Measurements from ENCODE around the gene ARHGEF25. TPM values are rescaled to one million over a fixed set of nuclear protein-coding genes. Genes with fewer than 3 reads are reported as not detected.

The ARHGEF25 gene
- total and polyA plus RNA-seq, 2 of the 13 experiments (the other 11 are each of a cell fraction or from before 2014, with no cell fraction given) = 11.5 to 12.5 TPM

GRCh38 chr12:57575771-57576612 lies 35.2 kb upstream of the ARHGEF25 start (continued):
- TF ChIP-seq ZNF138 (CRISPR knock-in tag; IDR thresholded peaks at IDR 0.05; ENCODE audit: low read depth) = peak; percentile 41; the same call in 1 of the 2 replicates
- TF ChIP-seq SOX13 (IDR thresholded peaks at IDR 0.05) = no peak
- TF ChIP-seq SOX13 (CRISPR knock-in tag; conservative IDR thresholded peaks at IDR 0.05 in 1 of 2, IDR thresholded peaks at IDR 0.05 in 1 of 2) = peak in 1 of 2 experiments; percentile 62; a peak in 2 of 4 replicates
- TF ChIP-seq NFE2L1 (CRISPR knock-in tag; IDR thresholded peaks at IDR 0.05; ENCODE audit: borderline replicate concordance) = no peak
- no peak for TF ChIP-seq HBP1 (CRISPR knock-in tag; IDR thresholded peaks at IDR 0.05; ENCODE audit: low read depth)
- TF ChIP-seq ZNF124 (CRISPR knock-in tag; IDR thresholded peaks at IDR 0.05) = 0 out of 2 replicates have a peak, but pooled peaks have one; percentile 63
- peak; percentile 44; the same call in 1 of the 2 replicates for TF ChIP-seq GATA4 (IDR thresholded peaks at IDR 0.05; ENCODE audit: borderline replicate concordance, low read depth)
- TF ChIP-seq FOXO1 (CRISPR knock-in tag; IDR thresholded peaks at IDR 0.05) = no peak; the same call in 1 of the 2 replicates
- peak; percentile 41; the same call in 1 of the 2 replicates for TF ChIP-seq TFDP2 (CRISPR knock-in tag; IDR thresholded peaks at IDR 0.05)
- TF ChIP-seq SIX4 (CRISPR knock-in tag; IDR thresholded peaks at IDR 0.05) = no peak
- peak; percentile 36; the same call in 1 of the 2 replicates for TF ChIP-seq DMAP1 (CRISPR knock-in tag; IDR thresholded peaks at IDR 0.05)
- peak; percentile 83 for TF ChIP-seq ZNF121 (CRISPR knock-in tag; IDR thresholded peaks at IDR 0.05)
- TF ChIP-seq CENPT (CRISPR knock-in tag; IDR thresholded peaks at IDR 0.05; ENCODE audit: low read depth) = no peak
- peak; percentile 89 for TF ChIP-seq TFAP4 (IDR thresholded peaks at IDR 0.05; ENCODE audit: borderline replicate concordance, low read depth)
- TF ChIP-seq RFXAP (CRISPR knock-in tag; IDR thresholded peaks at IDR 0.05; ENCODE audit: borderline replicate concordance) = 0 out of 2 replicates have a peak, but pooled peaks have one; percentile 35
- peak; percentile 61; the same call in 1 of the 2 replicates for TF ChIP-seq FOXK1 (CRISPR knock-in tag; IDR thresholded peaks at IDR 0.05; ENCODE audit: borderline replicate concordance, low read depth)
- no peak for TF ChIP-seq HHEX (CRISPR knock-in tag; IDR thresholded peaks at IDR 0.05)
- TF ChIP-seq CBFB (CRISPR knock-in tag; IDR thresholded peaks at IDR 0.05) = no peak
- peak; percentile 65 for TF ChIP-seq SP5 (CRISPR knock-in tag; IDR thresholded peaks at IDR 0.05; ENCODE audit: borderline replicate concordance, low read depth)
- TF ChIP-seq PAWR (CRISPR knock-in tag; IDR thresholded peaks at IDR 0.05; ENCODE audit: borderline replicate concordance) = no peak
- TF ChIP-seq HDAC6 (IDR thresholded peaks at IDR 0.05; ENCODE audit: low read depth, low read length) = no peak
- peak; percentile 62; the same call in 1 of the 2 replicates for TF ChIP-seq SMAD1 (CRISPR knock-in tag; IDR thresholded peaks at IDR 0.05; ENCODE audit: borderline replicate concordance, low read depth)
- TF ChIP-seq TIGD3 (CRISPR knock-in tag; IDR thresholded peaks at IDR 0.05; ENCODE audit: borderline replicate concordance) = no peak
- peak; percentile 68; the same call in 1 of the 2 replicates for TF ChIP-seq ZNF331 (CRISPR knock-in tag; IDR thresholded peaks at IDR 0.05)
